GM12878 (cell line): ENCODE data around the gene HEXIM1. TPM values are rescaled to one million over a fixed set of nuclear protein-coding genes. Genes with fewer than 3 reads are reported as not detected.

Experiments used
- ATAC-seq: fragments of 200-7000 bp; cut with Tn5 transposase; 3 replicates; pipeline ENCODE4 v1.9.1; 2020; ENCODE audit warnings: mild to moderate bottlenecking, moderate library complexity
- BruUV-seq: library from RNA; stranded (reverse); fragments of 400-500 nt; replicated peaks from 2 replicates; lab custom pipeline; 2021; lab: Mats Ljungman, UMichigan
- CTCF ChIA-PET: fragments of 300-600 bp; sonication (Branson Sonifier 250); formaldehyde crosslinking; extraction: SDS; loops from one replicate; lab custom pipeline; 2021; ENCODE audit warnings: inconsistent platforms; lab: Yijun Ruan, JAX
- POLR2A ChIA-PET: fragments of 350-600 bp; formaldehyde crosslinking; extraction: SDS; loops from one replicate; lab custom pipeline; 2021; ENCODE audit warnings: inconsistent platforms; lab: Charles Lee
- RAD21 ChIA-PET: fragments of 300-600 bp; sonication (Branson Sonifier 250); formaldehyde crosslinking; loops from one replicate; lab custom pipeline; 2023; ENCODE audit warnings: antibody characterized with exemption; ENCODE audit not compliant: unreplicated experiment; lab: Charles Lee
- SMC1A ChIA-PET: fragments of 300-600 bp; sonication (Branson Sonifier 250); formaldehyde crosslinking; loops from one replicate; lab custom pipeline; 2023; ENCODE audit not compliant: unreplicated experiment, uncharacterized antibody; lab: Charles Lee
- DNase-seq: peaks from one replicate; pipeline ENCODE4 v3.0.0-alpha.2; 2011; ENCODE audit warnings: low read depth, low spot score
- FAIRE-seq: peaks from 3 replicates; lab custom pipeline; 2011; peaks lifted over from hg19 to GRCh38; lab: Jason Lieb, UNC
- H2AFZ ChIP-seq: 2 replicates; pipeline ENCODE4 v1.6.0; 2011; ENCODE audit warnings: low read depth, low read length, control low read depth; ENCODE audit not compliant: control insufficient read depth
- H3K27ac ChIP-seq: 2 replicates; pipeline ENCODE4 v1.5.1; 2011; ENCODE audit warnings: control low read depth; ENCODE audit not compliant: control insufficient read depth, insufficient read depth
- H3K27me3 ChIP-seq, 2 experiments: replicated peaks in 1 of 2; 2 replicates each; pipeline versions ENCODE4 v1.6.0 to v1.6.1; 2011; ENCODE audit warnings: low read length in 1 of 2; ENCODE audit not compliant: control insufficient read depth in 2 of 2, insufficient read depth in 2 of 2
- H3K36me3 ChIP-seq, 2 experiments: 2 replicates each; pipeline ENCODE4 v1.5.1; 2011; ENCODE audit warnings: low read length in 1 of 2; ENCODE audit not compliant: control insufficient read depth in 2 of 2, insufficient read depth in 2 of 2
- H3K4me1 ChIP-seq: 2 replicates; pipeline ENCODE4 v1.6.1; 2011; ENCODE audit warnings: mild to moderate bottlenecking, low read length, moderate library complexity, mixed read lengths; ENCODE audit not compliant: control insufficient read depth, insufficient read depth
- H3K4me2 ChIP-seq: 2 replicates; pipeline ENCODE4 v1.6.0; 2011; ENCODE audit warnings: control low read depth; ENCODE audit not compliant: control insufficient read depth, insufficient read depth
- H3K4me3 ChIP-seq: fragments of 200-600 bp; sonication (generic); 2 replicates; pipeline ENCODE4 v1.5.1; 2016
- H3K79me2 ChIP-seq: 2 replicates; pipeline ENCODE4 v1.6.0; 2011; ENCODE audit warnings: low read length; ENCODE audit not compliant: control insufficient read depth, insufficient read depth
- H3K9ac ChIP-seq: 2 replicates; pipeline ENCODE4 v1.8.0; 2011; ENCODE audit warnings: low read length, control low read depth, mixed read lengths; ENCODE audit not compliant: control insufficient read depth, insufficient read depth
- H3K9me3 ChIP-seq: replicated peaks from 3 replicates; pipeline ENCODE4 v1.5.1; 2011; ENCODE audit warnings: mild to moderate bottlenecking, low read length; ENCODE audit not compliant: control insufficient read depth, insufficient read depth
- H4K20me1 ChIP-seq: 2 replicates; pipeline ENCODE4 v1.6.0; 2011; ENCODE audit not compliant: control insufficient read depth, insufficient read depth
- FOXM1 ChIP-seq: IDR thresholded peaks from 2 replicates; pipeline ENCODE4 v1.6.1; 2012; ENCODE audit warnings: low read depth, mild to moderate bottlenecking, inconsistent platforms, low read length, moderate library complexity
- IKZF1 ChIP-seq: fragments of 450-650 bp; conservative IDR thresholded peaks from 2 replicates; pipeline ENCODE4 v1.6.1; 2017; ENCODE audit warnings: antibody characterized with exemption, mild to moderate bottlenecking
- POLR2A ChIP-seq: IDR thresholded peaks from 2 replicates; pipeline ENCODE4 v1.6.1; 2011; ENCODE audit warnings: low read depth, mild to moderate bottlenecking, low read length
- RELB ChIP-seq: fragments of 450-650 bp; IDR thresholded peaks from 2 replicates; pipeline ENCODE4 v1.6.1; 2017; ENCODE audit warnings: low read depth, mild to moderate bottlenecking, moderate library complexity
- SMC3 ChIP-seq: IDR thresholded peaks from 2 replicates; pipeline ENCODE4 v1.6.1; 2011; ENCODE audit warnings: low read length, improper control_type of control experiment, borderline replicate concordance
- TCF7 ChIP-seq: IDR thresholded peaks from 2 replicates; pipeline ENCODE4 v1.6.1; 2014; ENCODE audit warnings: antibody characterized with exemption, borderline replicate concordance
- ZBED1 ChIP-seq: IDR thresholded peaks from 2 replicates; pipeline ENCODE4 v1.6.1; 2016; ENCODE audit warnings: borderline replicate concordance
- WGBS: methylation state at CpG from one replicate; pipeline ENCODE4 v1.1.6; 2016; ENCODE audit warnings: low lambda C conversion rate; ENCODE audit not compliant: insufficient replicate concordance, insufficient coverage; ENCODE audit errors: missing lambda C conversion rate; 5-methylcytosine and 5-hydroxymethylcytosine counted together
- in situ Hi-C: fragments of 300-500 bp; cut with MboI; formaldehyde crosslinking; loops from 9 replicates; pipeline ENCODE4 v1.14.3; 2018; ENCODE audit warnings: mixed read lengths
- intact Hi-C: fragments of 100-400 bp; cut with micrococcal nuclease; formaldehyde crosslinking; loops from one replicate; pipeline ENCODE4 v1.14.2; 2022; ENCODE audit not compliant: unreplicated experiment
- polyA plus RNA-seq, 11 experiments: library from polyadenylated mRNA; depleted of rRNA in 4 of 11; unstranded in 6 of 11; stranded (reverse) in 5 of 11; fragments of >200 nt; fragmentation: Nextera tagmentation in 4 of 11; fragmentation: Illumina TruSeq in 1 of 11; extraction: Ambion mirVana in 4 of 11; extraction: Trizol in 1 of 11; gene quantifications; 1 replicate in 1 of 11; 2 replicates in 10 of 11; pipeline versions ENCODE4 v1.2.1 to v1.2.3, GENCODE V29; 2011 to 2016; ENCODE audit warnings: inconsistent platforms in 2 of 11, missing spikeins in 2 of 11, low read depth in 1 of 11
- total RNA-seq, 4 experiments: library from RNA; depleted of rRNA in 3 of 4; stranded (reverse); fragments of >200 nt in 3 of 4; fragmentation: Illumina TruSeq in 1 of 4; extraction: Trizol in 1 of 4; gene quantifications; 2 replicates each; pipeline versions ENCODE4 v1.2.1 to v1.2.3, GENCODE V29; 2013 to 2021
- TF ChIP-seq, protein P1 (sequence below): IDR thresholded peaks from 2 replicates; pipeline ENCODE4 v1.6.1; 2012; ENCODE audit warnings: mild to moderate bottlenecking, low read depth, low read length
- TF ChIP-seq, protein P2 (sequence below): IDR thresholded peaks from 2 replicates; pipeline ENCODE4 v1.6.1; 2012; ENCODE audit warnings: low read depth, low read length, improper control_type of control experiment
- TF ChIP-seq, protein P3 (sequence below): fragments of 450-650 bp; conservative IDR thresholded peaks from 2 replicates; pipeline ENCODE4 v1.6.1; 2017; ENCODE audit warnings: mild to moderate bottlenecking, moderate library complexity
- TF ChIP-seq, protein P4 (sequence below): fragments of 450-650 bp; IDR thresholded peaks from 2 replicates; pipeline ENCODE4 v1.6.1; 2018; ENCODE audit warnings: mild to moderate bottlenecking, low read depth, moderate library complexity; ENCODE audit not compliant: partially characterized antibody

The HEXIM1 gene
- total and polyA plus RNA-seq, 10 of the 15 experiments (the other 5 are each of a cell fraction or from before 2014, with no cell fraction given), result 1.9 to 24.1 (median 9.0) TPM

GRCh38 chr17:45123076-45123770 is 25.1 kb upstream of the HEXIM1 start:
- Histone ChIP-seq H3K27me3 (no peaks in the 10 kb centered on the region), H3K4me3 (no peak overlapping the region), H3K9me3 (no peaks in the 10 kb centered on the region), H3K4me1 (no peaks in the 10 kb centered on the region), H3K27ac (no peak overlapping the region), H3K4me2 (no peak overlapping the region), H4K20me1 (no peaks in the 10 kb centered on the region), H3K36me3 (no peaks in the 10 kb centered on the region), H3K79me2 (no peaks in the 10 kb centered on the region), H3K9ac (no peak overlapping the region), H2AFZ (no peak overlapping the region)
- CTCF ChIA-PET, result interaction anchor here (3.0 kb wide), 1 partner anchor 12 kb away, joined by 11 read pairs; the partner anchor contains the start of gene ACBD4
- POLR2A ChIA-PET, result interaction anchor here (0.5 to 0.7 kb wide), 2 partner anchors 119 to 203 kb away, joined by 3 read pairs; no protein-coding TSS in a partner anchor
- in situ Hi-C loops, result loop anchor here (10.0 kb wide), 1 partner anchor 348 kb away; no protein-coding TSS in a partner anchor
- BruUV-seq, result no TSS peak
- RAD21 ChIA-PET, result interaction anchor here (0.9 kb wide), 1 partner anchor 12 kb away, joined by 3 read pairs; the partner anchor contains the start of gene ACBD4
- 26% methylated on average over 6 of the region's 6 CpGs for WGBS
- no peak for DNase-seq
- SMC1A ChIA-PET, result interaction anchor here (0.5 kb wide), 1 partner anchor 154 kb away, joined by 3 read pairs; no protein-coding TSS in a partner anchor
- ATAC-seq, result no peak
- intact Hi-C loops, result no loop called here
- FAIRE-seq, result no peak
- TF ChIP-seq, protein P1, sequence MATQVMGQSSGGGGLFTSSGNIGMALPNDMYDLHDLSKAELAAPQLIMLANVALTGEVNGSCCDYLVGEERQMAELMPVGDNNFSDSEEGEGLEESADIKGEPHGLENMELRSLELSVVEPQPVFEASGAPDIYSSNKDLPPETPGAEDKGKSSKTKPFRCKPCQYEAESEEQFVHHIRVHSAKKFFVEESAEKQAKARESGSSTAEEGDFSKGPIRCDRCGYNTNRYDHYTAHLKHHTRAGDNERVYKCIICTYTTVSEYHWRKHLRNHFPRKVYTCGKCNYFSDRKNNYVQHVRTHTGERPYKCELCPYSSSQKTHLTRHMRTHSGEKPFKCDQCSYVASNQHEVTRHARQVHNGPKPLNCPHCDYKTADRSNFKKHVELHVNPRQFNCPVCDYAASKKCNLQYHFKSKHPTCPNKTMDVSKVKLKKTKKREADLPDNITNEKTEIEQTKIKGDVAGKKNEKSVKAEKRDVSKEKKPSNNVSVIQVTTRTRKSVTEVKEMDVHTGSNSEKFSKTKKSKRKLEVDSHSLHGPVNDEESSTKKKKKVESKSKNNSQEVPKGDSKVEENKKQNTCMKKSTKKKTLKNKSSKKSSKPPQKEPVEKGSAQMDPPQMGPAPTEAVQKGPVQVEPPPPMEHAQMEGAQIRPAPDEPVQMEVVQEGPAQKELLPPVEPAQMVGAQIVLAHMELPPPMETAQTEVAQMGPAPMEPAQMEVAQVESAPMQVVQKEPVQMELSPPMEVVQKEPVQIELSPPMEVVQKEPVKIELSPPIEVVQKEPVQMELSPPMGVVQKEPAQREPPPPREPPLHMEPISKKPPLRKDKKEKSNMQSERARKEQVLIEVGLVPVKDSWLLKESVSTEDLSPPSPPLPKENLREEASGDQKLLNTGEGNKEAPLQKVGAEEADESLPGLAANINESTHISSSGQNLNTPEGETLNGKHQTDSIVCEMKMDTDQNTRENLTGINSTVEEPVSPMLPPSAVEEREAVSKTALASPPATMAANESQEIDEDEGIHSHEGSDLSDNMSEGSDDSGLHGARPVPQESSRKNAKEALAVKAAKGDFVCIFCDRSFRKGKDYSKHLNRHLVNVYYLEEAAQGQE, result no peak
- TF ChIP-seq ZBED1, result no peak
- TF ChIP-seq, protein P2, sequence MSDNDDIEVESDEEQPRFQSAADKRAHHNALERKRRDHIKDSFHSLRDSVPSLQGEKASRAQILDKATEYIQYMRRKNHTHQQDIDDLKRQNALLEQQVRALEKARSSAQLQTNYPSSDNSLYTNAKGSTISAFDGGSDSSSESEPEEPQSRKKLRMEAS, result no peak
- no peak for TF ChIP-seq TCF7
- no peak for TF ChIP-seq RELB
- TF ChIP-seq IKZF1, result no peak
- no peak for TF ChIP-seq FOXM1
- TF ChIP-seq, protein P3, sequence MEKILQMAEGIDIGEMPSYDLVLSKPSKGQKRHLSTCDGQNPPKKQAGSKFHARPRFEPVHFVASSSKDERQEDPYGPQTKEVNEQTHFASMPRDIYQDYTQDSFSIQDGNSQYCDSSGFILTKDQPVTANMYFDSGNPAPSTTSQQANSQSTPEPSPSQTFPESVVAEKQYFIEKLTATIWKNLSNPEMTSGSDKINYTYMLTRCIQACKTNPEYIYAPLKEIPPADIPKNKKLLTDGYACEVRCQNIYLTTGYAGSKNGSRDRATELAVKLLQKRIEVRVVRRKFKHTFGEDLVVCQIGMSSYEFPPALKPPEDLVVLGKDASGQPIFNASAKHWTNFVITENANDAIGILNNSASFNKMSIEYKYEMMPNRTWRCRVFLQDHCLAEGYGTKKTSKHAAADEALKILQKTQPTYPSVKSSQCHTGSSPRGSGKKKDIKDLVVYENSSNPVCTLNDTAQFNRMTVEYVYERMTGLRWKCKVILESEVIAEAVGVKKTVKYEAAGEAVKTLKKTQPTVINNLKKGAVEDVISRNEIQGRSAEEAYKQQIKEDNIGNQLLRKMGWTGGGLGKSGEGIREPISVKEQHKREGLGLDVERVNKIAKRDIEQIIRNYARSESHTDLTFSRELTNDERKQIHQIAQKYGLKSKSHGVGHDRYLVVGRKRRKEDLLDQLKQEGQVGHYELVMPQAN, result no peak
- TF ChIP-seq, protein P4, sequence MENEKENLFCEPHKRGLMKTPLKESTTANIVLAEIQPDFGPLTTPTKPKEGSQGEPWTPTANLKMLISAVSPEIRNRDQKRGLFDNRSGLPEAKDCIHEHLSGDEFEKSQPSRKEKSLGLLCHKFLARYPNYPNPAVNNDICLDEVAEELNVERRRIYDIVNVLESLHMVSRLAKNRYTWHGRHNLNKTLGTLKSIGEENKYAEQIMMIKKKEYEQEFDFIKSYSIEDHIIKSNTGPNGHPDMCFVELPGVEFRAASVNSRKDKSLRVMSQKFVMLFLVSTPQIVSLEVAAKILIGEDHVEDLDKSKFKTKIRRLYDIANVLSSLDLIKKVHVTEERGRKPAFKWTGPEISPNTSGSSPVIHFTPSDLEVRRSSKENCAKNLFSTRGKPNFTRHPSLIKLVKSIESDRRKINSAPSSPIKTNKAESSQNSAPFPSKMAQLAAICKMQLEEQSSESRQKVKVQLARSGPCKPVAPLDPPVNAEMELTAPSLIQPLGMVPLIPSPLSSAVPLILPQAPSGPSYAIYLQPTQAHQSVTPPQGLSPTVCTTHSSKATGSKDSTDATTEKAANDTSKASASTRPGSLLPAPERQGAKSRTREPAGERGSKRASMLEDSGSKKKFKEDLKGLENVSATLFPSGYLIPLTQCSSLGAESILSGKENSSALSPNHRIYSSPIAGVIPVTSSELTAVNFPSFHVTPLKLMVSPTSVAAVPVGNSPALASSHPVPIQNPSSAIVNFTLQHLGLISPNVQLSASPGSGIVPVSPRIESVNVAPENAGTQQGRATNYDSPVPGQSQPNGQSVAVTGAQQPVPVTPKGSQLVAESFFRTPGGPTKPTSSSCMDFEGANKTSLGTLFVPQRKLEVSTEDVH, result no peak
- TF ChIP-seq POLR2A, result no peak
- no peak for TF ChIP-seq SMC3
